Endothelial cell of umbilical vein (primary cell): ENCODE data around the gene C1orf94. TPM values are rescaled to one million over a fixed set of nuclear protein-coding genes. Genes with fewer than 3 reads are reported as not detected.

Experiments
- BruUV-seq: library from RNA; stranded (reverse); fragments of 400-500 nt; replicated peaks from 2 replicates; lab custom pipeline; 2021; lab: Mats Ljungman, UMichigan
- CTCF ChIA-PET: fragments of 300-600, 350-600 bp; sonication (Branson Sonifier 250); formaldehyde crosslinking; loops from one replicate; lab custom pipeline; 2021; ENCODE audit warnings: antibody characterized with exemption, inconsistent platforms; lab: Charles Lee
- POLR2A ChIA-PET: fragments of 300-600, 350-600 bp; sonication (Branson Sonifier 250); formaldehyde crosslinking; loops from one replicate; lab custom pipeline; 2021; ENCODE audit warnings: antibody characterized with exemption, inconsistent platforms; lab: Charles Lee
- DNase-seq: peaks from one replicate; pipeline ENCODE4 v3.0.0-alpha.2; 2011; ENCODE audit warnings: low read depth, low spot score
- FAIRE-seq: peaks from 2 replicates; lab custom pipeline; 2011; peaks lifted over from hg19 to GRCh38; lab: Jason Lieb, UNC
- H2AFZ ChIP-seq: 2 replicates; pipeline ENCODE4 v1.6.0; 2012; ENCODE audit warnings: low read depth, low read length, control low read depth, inconsistent platforms
- H3K27ac ChIP-seq: 2 replicates; pipeline ENCODE4 v1.5.1; 2011; ENCODE audit warnings: low read depth, mild to moderate bottlenecking, control low read depth, low read length, moderate library complexity; ENCODE audit not compliant: insufficient read depth
- H3K27me3 ChIP-seq, 2 experiments: 2 replicates each; pipeline versions ENCODE4 v1.6.0 to v1.6.1; 2011; ENCODE audit warnings: low read length in 2 of 2, mixed read lengths in 1 of 2; ENCODE audit not compliant: control insufficient read depth in 2 of 2, insufficient read depth in 2 of 2
- H3K36me3 ChIP-seq, 2 experiments: 2 replicates in 1 of 2; 3 replicates in 1 of 2; pipeline ENCODE4 v1.5.1; 2011; ENCODE audit warnings: low read length in 2 of 2, mild to moderate bottlenecking in 1 of 2, moderate library complexity in 1 of 2; ENCODE audit not compliant: control insufficient read depth in 2 of 2, insufficient read depth in 2 of 2; ENCODE audit errors: extremely low read depth in 1 of 2
- H3K4me1 ChIP-seq: 3 replicates; pipeline ENCODE4 v1.5.1; 2011; ENCODE audit warnings: mild to moderate bottlenecking, low read length; ENCODE audit not compliant: control insufficient read depth, insufficient read depth; ENCODE audit errors: extremely low read depth
- H3K4me2 ChIP-seq: 2 replicates; pipeline ENCODE4 v1.6.1; 2011; ENCODE audit warnings: low read length, control low read depth, mixed read lengths; ENCODE audit not compliant: insufficient read depth
- H3K4me3 ChIP-seq, 3 experiments: fragments of 200-600 bp in 1 of 3; sonication (generic), shearing (Covaris generic) in 1 of 3; replicated peaks in 1 of 3; 2 replicates each; pipeline ENCODE4 v1.5.1; 2011 to 2016; ENCODE audit warnings: control low read depth in 3 of 3, low read length in 3 of 3, mild to moderate bottlenecking in 2 of 3, inconsistent platforms in 1 of 3, low read depth in 1 of 3, moderate library complexity in 1 of 3; ENCODE audit not compliant: insufficient read depth in 1 of 3
- H3K79me2 ChIP-seq: 2 replicates; pipeline ENCODE4 v1.6.0; 2012; ENCODE audit warnings: low read length, inconsistent platforms; ENCODE audit not compliant: control insufficient read depth, insufficient read depth
- H3K9ac ChIP-seq: replicated peaks from 2 replicates; pipeline ENCODE3; 2011; ENCODE audit warnings: low read length, control low read depth; ENCODE audit not compliant: insufficient read depth; ENCODE audit errors: extremely low read depth
- H3K9me1 ChIP-seq: replicated peaks from 3 replicates; pipeline ENCODE4 v1.6.0; 2011; ENCODE audit warnings: mild to moderate bottlenecking, low read length; ENCODE audit not compliant: control insufficient read depth, insufficient read depth; ENCODE audit errors: extremely low read depth
- H3K9me3 ChIP-seq: replicated peaks from 2 replicates; pipeline ENCODE4 v1.5.1; 2012; ENCODE audit warnings: low read length, inconsistent platforms; ENCODE audit not compliant: control insufficient read depth, insufficient read depth
- H4K20me1 ChIP-seq: replicated peaks from 2 replicates; pipeline ENCODE3; 2011; ENCODE audit warnings: mild to moderate bottlenecking, low read length; ENCODE audit not compliant: control insufficient read depth, insufficient read depth; ENCODE audit errors: extremely low read depth
- EZH2 ChIP-seq: IDR thresholded peaks from 2 replicates; pipeline ENCODE4 v1.6.1; 2012; ENCODE audit warnings: borderline replicate concordance, low read depth, mild to moderate bottlenecking, moderate library complexity, low read length, inconsistent platforms; ENCODE audit not compliant: severe bottlenecking
- FOS ChIP-seq: IDR thresholded peaks from 2 replicates; pipeline ENCODE4 v1.6.1; 2011; ENCODE audit warnings: mild to moderate bottlenecking, low read length, moderate library complexity, borderline replicate concordance; ENCODE audit not compliant: insufficient read depth
- GATA2 ChIP-seq: IDR thresholded peaks from 2 replicates; pipeline ENCODE4 v1.7.0; 2011; ENCODE audit warnings: low read depth, mild to moderate bottlenecking, moderate library complexity, mixed read lengths, low read length; ENCODE audit not compliant: insufficient read length, insufficient read depth
- JUN ChIP-seq: IDR thresholded peaks from 2 replicates; pipeline ENCODE4 v1.6.1; 2011; ENCODE audit warnings: borderline replicate concordance, low read depth; ENCODE audit not compliant: insufficient read length, insufficient read depth
- MYC ChIP-seq: IDR thresholded peaks from one replicate; pipeline ENCODE4 v1.6.1; 2011; ENCODE audit warnings: mild to moderate bottlenecking, low read depth, low read length
- POLR2A ChIP-seq: IDR thresholded peaks from 2 replicates; pipeline ENCODE4 v1.6.1; 2012; ENCODE audit warnings: low read depth, mild to moderate bottlenecking, control low read depth, low read length
- POLR2AphosphoS5 ChIP-seq: IDR thresholded peaks from 2 replicates; pipeline ENCODE4 v1.6.1; 2012; ENCODE audit warnings: low read depth, mild to moderate bottlenecking, control low read depth, low read length, moderate library complexity; ENCODE audit not compliant: insufficient read depth
- dilution Hi-C: fragments of 300-500 bp; cut with MboI; formaldehyde crosslinking; loops from one replicate; pipeline ENCODE4 v1.15.0; 2019; ENCODE audit warnings: low sequenced_read_pairs; ENCODE audit not compliant: extremely low pct_ligation_motif_present
- intact Hi-C: fragments of 100-400 bp; cut with micrococcal nuclease; formaldehyde crosslinking; loops from one replicate; pipeline ENCODE4 v1.10.0; 2022
- polyA plus RNA-seq, 4 experiments: library from polyadenylated mRNA; depleted of rRNA in 3 of 4; stranded (reverse) in 3 of 4; unstranded in 1 of 4; fragments of >200 nt; gene quantifications; 2 replicates each; pipeline versions ENCODE4 v1.2.1 to v1.2.3, GENCODE V29; 2011 to 2012; ENCODE audit warnings: missing spikeins in 1 of 4
- total RNA-seq: library from RNA; stranded (reverse); gene quantifications from 2 replicates; pipeline ENCODE4 v1.2.3, GENCODE V29; 2021
- TF ChIP-seq, protein P1 (sequence below), 2 donors: IDR thresholded peaks; 1 replicate in 1 of 2; 2 replicates in 1 of 2; pipeline ENCODE4 v1.5.1; 2011; ENCODE audit warnings: low read length in 2 of 2, mild to moderate bottlenecking in 2 of 2, moderate library complexity in 2 of 2, control low read depth in 1 of 2, inconsistent platforms in 1 of 2, low read depth in 1 of 2; ENCODE audit not compliant: insufficient read depth in 1 of 2; ENCODE audit errors: extremely low read depth in 1 of 2
- TF ChIP-seq, protein P2 (sequence below): IDR thresholded peaks from 2 replicates; pipeline ENCODE4 v1.6.1; 2011; ENCODE audit not compliant: insufficient read depth, insufficient read length

C1orf94 gene
- total and polyA plus RNA-seq, 2 donors (not counting 3 experiments of a cell fraction or from before 2014, with no cell fraction given) = not detected

DNA sequence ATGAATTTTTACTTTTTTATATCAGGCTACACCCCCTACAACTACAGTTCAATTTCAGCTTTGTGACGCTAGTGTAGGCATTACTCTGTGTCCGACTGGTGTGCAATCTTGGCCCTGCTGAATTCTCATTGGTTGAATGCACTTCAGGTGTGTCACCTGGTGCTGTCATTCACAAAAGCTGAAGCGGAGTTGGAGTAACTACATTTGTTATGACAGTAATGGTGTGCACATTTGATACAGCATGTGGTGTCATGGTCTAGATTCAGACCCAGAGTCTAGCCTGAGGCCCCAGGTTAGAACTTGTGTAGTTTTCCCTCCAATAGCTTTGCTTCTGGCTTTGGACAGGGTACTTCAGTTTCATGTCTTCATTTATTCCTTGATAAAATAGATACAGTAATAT lies 88.7 kb downstream of the C1orf94 start:
- Histone ChIP-seq H3K4me3 (no peak overlapping the region), H3K36me3 (no peaks in the 10 kb centered on the region), H3K27me3 (no peaks in the 10 kb centered on the region), H2AFZ (no peak overlapping the region), H3K4me2 (no peak overlapping the region), H3K9me3 (no peaks in the 10 kb centered on the region), H3K4me1 (no peaks in the 10 kb centered on the region), H3K9me1 (no peaks in the 10 kb centered on the region), H3K79me2 (no peaks in the 10 kb centered on the region), H3K9ac (no peak overlapping the region), H4K20me1 (no peaks in the 10 kb centered on the region), H3K27ac (no peak overlapping the region)
- intact Hi-C loops = no loop called here
- TF ChIP-seq POLR2AphosphoS5 (no peak), EZH2 (no peak), MYC (no peak), GATA2 (no peak), JUN (no peak), FOS (no peak), POLR2A (no peak)
- TF ChIP-seq, protein P1, sequence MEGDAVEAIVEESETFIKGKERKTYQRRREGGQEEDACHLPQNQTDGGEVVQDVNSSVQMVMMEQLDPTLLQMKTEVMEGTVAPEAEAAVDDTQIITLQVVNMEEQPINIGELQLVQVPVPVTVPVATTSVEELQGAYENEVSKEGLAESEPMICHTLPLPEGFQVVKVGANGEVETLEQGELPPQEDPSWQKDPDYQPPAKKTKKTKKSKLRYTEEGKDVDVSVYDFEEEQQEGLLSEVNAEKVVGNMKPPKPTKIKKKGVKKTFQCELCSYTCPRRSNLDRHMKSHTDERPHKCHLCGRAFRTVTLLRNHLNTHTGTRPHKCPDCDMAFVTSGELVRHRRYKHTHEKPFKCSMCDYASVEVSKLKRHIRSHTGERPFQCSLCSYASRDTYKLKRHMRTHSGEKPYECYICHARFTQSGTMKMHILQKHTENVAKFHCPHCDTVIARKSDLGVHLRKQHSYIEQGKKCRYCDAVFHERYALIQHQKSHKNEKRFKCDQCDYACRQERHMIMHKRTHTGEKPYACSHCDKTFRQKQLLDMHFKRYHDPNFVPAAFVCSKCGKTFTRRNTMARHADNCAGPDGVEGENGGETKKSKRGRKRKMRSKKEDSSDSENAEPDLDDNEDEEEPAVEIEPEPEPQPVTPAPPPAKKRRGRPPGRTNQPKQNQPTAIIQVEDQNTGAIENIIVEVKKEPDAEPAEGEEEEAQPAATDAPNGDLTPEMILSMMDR (IDR thresholded peaks at IDR 0.05; ENCODE audit: extremely low read depth in 1 of 2, insufficient read depth in 1 of 2, low read depth in 1 of 2, low read length in 2 of 2) = no peak
- TF ChIP-seq, protein P2, sequence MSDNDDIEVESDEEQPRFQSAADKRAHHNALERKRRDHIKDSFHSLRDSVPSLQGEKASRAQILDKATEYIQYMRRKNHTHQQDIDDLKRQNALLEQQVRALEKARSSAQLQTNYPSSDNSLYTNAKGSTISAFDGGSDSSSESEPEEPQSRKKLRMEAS = no peak
- dilution Hi-C loops = no loop called here
- DNase-seq (no peak), FAIRE-seq (no peak)
- CTCF ChIA-PET = no interaction called here
- POLR2A ChIA-PET = no interaction called here
- no TSS peak for BruUV-seq
